OCI-LY3 (cell line): ENCODE results near the gene KCNJ9.

Experiments
- EZH2phosphoT487 ChIP-seq: fragments of 200-600 bp; shearing (Covaris generic); IDR thresholded peaks from 2 replicates; pipeline ENCODE4 v1.6.1; 2018; ENCODE audit warnings: antibody characterized with exemption, mixed run types, low read depth
- TF ChIP-seq, protein P1 (sequence below): fragments of 200-600, 300-600 bp; sonication (generic); IDR thresholded peaks from 2 replicates; pipeline ENCODE4 v1.5.1; 2014; ENCODE audit warnings: antibody characterized with exemption, low read length, low read depth

GRCh38 chr1:160093624-160094290 is 12.4 kb downstream of the KCNJ9 start:
- TF ChIP-seq, protein P1, sequence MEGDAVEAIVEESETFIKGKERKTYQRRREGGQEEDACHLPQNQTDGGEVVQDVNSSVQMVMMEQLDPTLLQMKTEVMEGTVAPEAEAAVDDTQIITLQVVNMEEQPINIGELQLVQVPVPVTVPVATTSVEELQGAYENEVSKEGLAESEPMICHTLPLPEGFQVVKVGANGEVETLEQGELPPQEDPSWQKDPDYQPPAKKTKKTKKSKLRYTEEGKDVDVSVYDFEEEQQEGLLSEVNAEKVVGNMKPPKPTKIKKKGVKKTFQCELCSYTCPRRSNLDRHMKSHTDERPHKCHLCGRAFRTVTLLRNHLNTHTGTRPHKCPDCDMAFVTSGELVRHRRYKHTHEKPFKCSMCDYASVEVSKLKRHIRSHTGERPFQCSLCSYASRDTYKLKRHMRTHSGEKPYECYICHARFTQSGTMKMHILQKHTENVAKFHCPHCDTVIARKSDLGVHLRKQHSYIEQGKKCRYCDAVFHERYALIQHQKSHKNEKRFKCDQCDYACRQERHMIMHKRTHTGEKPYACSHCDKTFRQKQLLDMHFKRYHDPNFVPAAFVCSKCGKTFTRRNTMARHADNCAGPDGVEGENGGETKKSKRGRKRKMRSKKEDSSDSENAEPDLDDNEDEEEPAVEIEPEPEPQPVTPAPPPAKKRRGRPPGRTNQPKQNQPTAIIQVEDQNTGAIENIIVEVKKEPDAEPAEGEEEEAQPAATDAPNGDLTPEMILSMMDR, result no peak
- TF ChIP-seq EZH2phosphoT487, result no peak
